Measurements from ENCODE around the gene TMEM233.

- TF ChIP-seq, protein P1, sequence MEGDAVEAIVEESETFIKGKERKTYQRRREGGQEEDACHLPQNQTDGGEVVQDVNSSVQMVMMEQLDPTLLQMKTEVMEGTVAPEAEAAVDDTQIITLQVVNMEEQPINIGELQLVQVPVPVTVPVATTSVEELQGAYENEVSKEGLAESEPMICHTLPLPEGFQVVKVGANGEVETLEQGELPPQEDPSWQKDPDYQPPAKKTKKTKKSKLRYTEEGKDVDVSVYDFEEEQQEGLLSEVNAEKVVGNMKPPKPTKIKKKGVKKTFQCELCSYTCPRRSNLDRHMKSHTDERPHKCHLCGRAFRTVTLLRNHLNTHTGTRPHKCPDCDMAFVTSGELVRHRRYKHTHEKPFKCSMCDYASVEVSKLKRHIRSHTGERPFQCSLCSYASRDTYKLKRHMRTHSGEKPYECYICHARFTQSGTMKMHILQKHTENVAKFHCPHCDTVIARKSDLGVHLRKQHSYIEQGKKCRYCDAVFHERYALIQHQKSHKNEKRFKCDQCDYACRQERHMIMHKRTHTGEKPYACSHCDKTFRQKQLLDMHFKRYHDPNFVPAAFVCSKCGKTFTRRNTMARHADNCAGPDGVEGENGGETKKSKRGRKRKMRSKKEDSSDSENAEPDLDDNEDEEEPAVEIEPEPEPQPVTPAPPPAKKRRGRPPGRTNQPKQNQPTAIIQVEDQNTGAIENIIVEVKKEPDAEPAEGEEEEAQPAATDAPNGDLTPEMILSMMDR (IDR thresholded peaks at IDR 0.05 in 4 of 5, conservative IDR thresholded peaks at IDR 0.05 in 1 of 5): no peak
- no peak for TF ChIP-seq POLR2A (IDR thresholded peaks at IDR 0.05)
These were observed 96.4 kb downstream of the TMEM233 start for GRCh38 chr12:119689935-119690500.

All from gastrocnemius medialis (tissue), 4 donors.